Smooth muscle cell of the brain vasculature (primary cell): ENCODE measurements around the gene SV2C.
"Not testable (repeated sequence)": the region's sequence is repeated elsewhere in the genome, so short reads cannot be mapped to it uniquely, and the experiment has no call there.

ENCODE experiments used
- DNase-seq: peaks from one replicate; pipeline ENCODE4 v3.0.0-alpha.2; 2012; ENCODE audit warnings: low read depth, low spot score

Gene SV2C

GRCh38 chr5:76199336-76200318, 116.4 kb downstream of the SV2C start:
- no peak for DNase-seq

- DNase-seq: no peak
Observed at GRCh38 chr5:76202182-76202581, 119.0 kb downstream of the SV2C start.

- DNase-seq: no peak
Observed at GRCh38 chr5:76204191-76204590, 121.0 kb downstream of the SV2C start.

- no peak for DNase-seq
Observed at GRCh38 chr5:76204713-76205112, 121.5 kb downstream of the SV2C start.

- no peak for DNase-seq
Observed at GRCh38 chr5:76207120-76207519, 123.9 kb downstream of the SV2C start.

- no peak for DNase-seq
Observed at GRCh38 chr5:76209297-76209696, 126.1 kb downstream of the SV2C start.

- DNase-seq: no peak
Observed at GRCh38 chr5:76210946-76211345, 127.8 kb downstream of the SV2C start.

- DNase-seq: no peak
Observed at GRCh38 chr5:76213858-76214257, 130.7 kb downstream of the SV2C start.

GRCh38 chr5:76216748-76217147, 133.6 kb downstream of the SV2C start:
- no peak for DNase-seq

GRCh38 chr5:76219636-76220035, 136.5 kb downstream of the SV2C start:
- no peak for DNase-seq

GRCh38 chr5:76221311-76221710, 138.1 kb downstream of the SV2C start:
- DNase-seq: no peak

GRCh38 chr5:76222318-76222717, 139.1 kb downstream of the SV2C start:
- no peak for DNase-seq

GRCh38 chr5:76223696-76224095, 140.5 kb downstream of the SV2C start:
- no peak for DNase-seq

- DNase-seq: no peak
Observed at GRCh38 chr5:76224898-76225297, 141.7 kb downstream of the SV2C start.

- DNase-seq: no peak
Observed at GRCh38 chr5:76225336-76225735, 142.2 kb downstream of the SV2C start.

- DNase-seq: no peak
Observed at GRCh38 chr5:76229900-76230299, 146.7 kb downstream of the SV2C start.

GRCh38 chr5:76230711-76231285, 147.6 kb downstream of the SV2C start:
- no peak for DNase-seq

GRCh38 chr5:76234665-76235064, 151.5 kb downstream of the SV2C start:
- DNase-seq: no peak

GRCh38 chr5:76236684-76237083, 153.5 kb downstream of the SV2C start:
- no peak for DNase-seq

- DNase-seq: no peak
Observed at GRCh38 chr5:76240336-76240735, 157.2 kb downstream of the SV2C start.

- DNase-seq: not testable (repeated sequence)
Observed at GRCh38 chr5:76242155-76242554, 159.0 kb downstream of the SV2C start.

GRCh38 chr5:76245590-76245989, 162.4 kb downstream of the SV2C start:
- no peak for DNase-seq

- no peak for DNase-seq
Observed at GRCh38 chr5:76249621-76250020, 166.4 kb downstream of the SV2C start.
